Activated naive CD4-positive, alpha-beta T cell treated with anti-CD3 and anti-CD28 coated beads, Interleukin-2, amount 50 U/mL, for 16 hours (primary cell): ENCODE results near the gene DPEP1.
A peak's percentile ranks its signal among the peaks of the same experiment; 100 is the strongest.

ENCODE experiments used
- DNase-seq: peaks from one replicate; pipeline ENCODE4 v3.0.0-alpha.2; 2020

Gene DPEP1

DNA sequence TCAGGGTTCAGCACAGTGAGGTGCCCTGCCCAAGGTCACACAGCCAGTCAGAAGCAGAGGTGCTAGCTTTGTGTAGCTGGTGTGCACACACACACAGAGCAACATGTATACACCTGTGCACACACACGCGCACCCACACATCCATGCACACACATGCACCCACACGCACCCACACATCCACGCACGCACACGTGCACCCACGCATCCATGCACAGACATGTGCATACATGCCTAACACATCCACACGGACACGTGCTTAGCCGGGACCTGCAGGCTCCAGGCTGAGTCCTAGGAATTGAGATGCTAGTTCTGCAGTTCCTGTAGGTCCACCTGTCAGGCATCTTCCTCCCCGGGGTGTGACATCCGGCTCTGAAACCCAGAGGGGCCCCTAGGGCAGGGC is 13.0 kb upstream of the DPEP1 start:
- no peak for DNase-seq

DNA sequence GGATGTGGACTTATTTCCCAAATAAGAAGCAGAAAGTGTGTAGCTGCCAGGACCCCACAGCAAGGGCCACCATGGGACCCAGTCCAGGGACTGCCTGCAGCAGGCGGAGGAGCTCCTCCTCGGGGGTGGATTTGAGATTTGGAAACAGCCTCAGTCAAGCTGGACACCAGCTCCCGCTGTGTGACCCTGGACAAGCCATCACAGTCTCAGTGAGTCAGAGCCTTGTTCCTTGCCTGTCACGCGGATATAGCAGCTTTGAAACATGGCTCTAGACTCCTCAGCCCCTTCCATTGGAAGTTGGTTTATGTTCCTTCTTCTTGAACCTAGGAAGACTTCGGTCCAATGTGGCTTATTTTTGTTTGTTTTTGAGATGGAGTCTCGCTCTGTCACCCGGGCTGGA is 12.5 kb upstream of the DPEP1 start:
- DNase-seq: no peak

- DNase-seq: no peak
These were observed 11.6 kb upstream of the DPEP1 start for GRCh38 chr16:89601906-89602272.

- peak; percentile 72 for DNase-seq
These were observed 11.0 kb upstream of the DPEP1 start for GRCh38 chr16:89602273-89602951.

DNA sequence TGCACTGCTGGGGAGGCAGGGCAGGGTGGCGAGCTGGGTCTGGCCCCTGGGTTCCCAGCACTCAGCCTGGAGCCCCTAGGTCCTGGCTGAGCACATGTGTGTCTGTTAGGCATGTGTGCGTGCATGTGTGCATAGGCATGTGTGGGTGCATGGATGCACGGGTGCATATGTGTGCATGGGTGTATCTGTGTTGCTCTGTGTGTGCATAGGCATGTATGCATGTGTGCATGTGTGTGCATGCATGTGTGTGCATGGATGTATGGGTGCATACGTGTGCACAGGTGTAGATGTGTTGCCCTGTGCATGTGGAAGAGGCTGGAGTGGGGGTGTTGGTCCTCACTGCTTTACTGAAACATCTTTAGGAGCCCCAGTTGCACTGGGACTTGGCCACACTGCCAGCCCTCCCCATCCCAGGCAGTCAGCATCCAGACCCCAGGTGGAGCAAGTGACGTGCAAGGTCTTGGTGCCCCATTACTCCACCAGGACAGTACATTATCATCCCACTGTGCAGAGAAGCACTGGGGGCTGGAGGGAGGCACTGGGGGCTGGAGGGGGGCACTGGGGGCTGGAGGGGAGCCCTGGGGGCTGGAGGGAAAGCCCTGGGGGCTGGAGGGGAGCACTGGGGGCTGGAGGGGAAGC is 10.4 kb upstream of the DPEP1 start:
- DNase-seq: no peak

GRCh38 chr16:89604764-89605163 is 8.7 kb upstream of the DPEP1 start:
- no peak for DNase-seq

- no peak for DNase-seq
These were observed 8.1 kb upstream of the DPEP1 start for GRCh38 chr16:89605186-89605970.

DNA sequence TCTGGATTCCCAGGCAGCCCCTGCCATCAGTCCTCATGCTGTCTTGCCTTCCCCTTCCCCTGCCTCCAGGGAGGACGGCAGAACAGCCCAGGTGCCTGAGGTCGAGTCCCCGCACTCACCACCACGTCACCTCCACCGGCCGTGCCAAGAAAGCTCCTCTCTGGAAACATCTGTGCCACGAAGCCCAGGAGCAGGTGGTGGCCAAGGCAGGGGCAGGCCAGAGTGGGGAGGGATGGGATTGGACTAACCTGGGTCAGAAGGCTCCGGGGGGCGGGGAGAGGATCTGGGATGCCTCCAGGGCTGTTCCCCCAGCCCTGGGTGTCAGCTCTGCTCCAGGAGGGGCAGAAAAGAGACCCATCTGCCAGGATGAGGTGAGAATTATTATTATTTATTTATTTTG is 7.4 kb upstream of the DPEP1 start:
- no peak for DNase-seq

- DNase-seq: no peak
These were observed 6.0 kb upstream of the DPEP1 start for GRCh38 chr16:89607453-89607852.

DNA sequence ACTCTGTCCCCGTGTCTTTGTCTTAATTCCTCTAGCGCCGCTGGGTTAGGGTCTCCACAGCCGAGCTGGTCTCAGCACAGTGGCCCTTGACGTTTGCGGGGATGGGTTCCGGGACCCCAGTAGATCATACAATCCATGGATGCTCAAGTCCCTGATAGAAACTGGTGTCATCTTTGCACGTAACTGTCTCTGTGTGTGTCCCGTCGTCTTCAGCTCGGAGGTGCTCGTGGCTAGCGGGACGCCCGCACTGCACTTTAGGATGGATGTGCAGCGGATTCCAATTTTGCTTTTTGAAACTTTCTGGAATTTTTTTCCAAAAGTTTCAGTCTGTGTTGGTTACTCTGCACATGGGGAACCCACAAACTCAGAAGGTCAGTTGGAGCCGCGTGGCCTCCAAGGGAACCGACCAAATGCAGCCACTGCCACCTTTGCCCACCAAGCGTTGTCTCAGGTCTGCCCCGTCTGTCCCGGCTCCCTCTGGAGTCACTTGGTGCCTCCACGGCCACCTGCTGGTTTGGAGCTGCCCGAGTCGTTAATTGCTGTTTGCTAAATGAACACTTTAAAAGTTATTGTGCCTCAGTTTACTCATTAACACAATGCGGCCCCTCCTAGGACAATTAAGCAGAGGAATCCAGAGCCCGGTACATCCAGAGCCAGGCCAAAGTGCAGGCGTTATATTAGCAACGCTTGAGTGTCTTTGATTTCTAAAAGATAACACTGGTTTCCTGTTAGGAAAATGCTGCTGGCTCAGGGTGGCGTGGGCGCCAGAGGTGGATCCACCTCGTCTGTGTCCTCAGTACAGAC is 5.3 kb upstream of the DPEP1 start:
- no peak for DNase-seq

DNA sequence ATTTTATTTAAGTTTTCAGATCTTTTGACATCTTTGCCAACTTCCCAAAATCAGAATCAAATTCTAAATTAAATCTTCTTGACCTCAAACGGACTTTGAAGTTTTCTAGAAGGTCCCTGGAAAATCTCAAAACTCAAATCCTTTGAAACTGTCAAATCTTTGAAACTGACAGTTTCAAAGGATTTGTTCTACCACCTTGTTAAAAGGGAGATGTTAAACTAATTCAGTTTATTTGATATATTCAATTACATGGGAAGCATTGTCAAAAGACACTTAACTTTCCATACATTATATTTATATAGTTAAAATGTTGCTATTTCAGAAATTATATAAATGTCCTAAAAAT is 3.4 kb upstream of the DPEP1 start:
- no peak for DNase-seq

GRCh38 chr16:89612415-89613166 is 851 bp upstream of the DPEP1 start:
- no peak for DNase-seq

- DNase-seq: no peak
These were observed 565 bp downstream of the DPEP1 start for GRCh38 chr16:89613954-89614459.

- DNase-seq: no peak
These were observed 1.7 kb downstream of the DPEP1 start for GRCh38 chr16:89615176-89615575.

DNA sequence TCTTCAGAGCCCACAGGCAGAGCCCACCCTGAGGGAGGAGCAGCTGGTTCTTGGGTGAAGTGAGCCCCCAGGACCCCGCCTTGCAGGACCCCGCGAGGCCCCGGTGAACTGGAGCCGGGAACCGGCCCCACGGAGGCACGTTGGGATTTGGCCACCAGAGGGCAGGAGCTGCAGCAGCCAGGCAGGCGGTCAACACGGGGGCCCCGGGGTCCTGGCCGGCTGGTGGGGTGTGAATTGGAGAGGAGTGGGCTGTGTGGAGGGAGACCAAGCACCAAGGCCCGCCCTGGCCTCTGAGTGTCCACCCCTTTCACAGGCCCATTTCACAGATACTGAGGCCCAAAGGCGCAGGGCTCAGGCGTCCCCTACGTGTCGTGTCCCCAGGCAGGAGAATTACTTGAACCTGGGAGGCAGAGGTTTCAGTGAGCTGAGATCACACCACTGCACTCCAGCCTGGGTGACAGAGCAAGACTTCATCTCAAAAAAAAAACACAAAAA is 2.2 kb downstream of the DPEP1 start:
- peak; percentile 29 for DNase-seq

GRCh38 chr16:89616623-89617022 is 3.2 kb downstream of the DPEP1 start:
- DNase-seq: no peak

- DNase-seq: no peak
These were observed 3.6 kb downstream of the DPEP1 start for GRCh38 chr16:89617036-89617435.

GRCh38 chr16:89618109-89618998 is 4.9 kb downstream of the DPEP1 start:
- no peak for DNase-seq

- DNase-seq: no peak
These were observed 6.4 kb downstream of the DPEP1 start for GRCh38 chr16:89619840-89620239.

- no peak for DNase-seq
These were observed 7.0 kb downstream of the DPEP1 start for GRCh38 chr16:89620406-89620841.

DNA sequence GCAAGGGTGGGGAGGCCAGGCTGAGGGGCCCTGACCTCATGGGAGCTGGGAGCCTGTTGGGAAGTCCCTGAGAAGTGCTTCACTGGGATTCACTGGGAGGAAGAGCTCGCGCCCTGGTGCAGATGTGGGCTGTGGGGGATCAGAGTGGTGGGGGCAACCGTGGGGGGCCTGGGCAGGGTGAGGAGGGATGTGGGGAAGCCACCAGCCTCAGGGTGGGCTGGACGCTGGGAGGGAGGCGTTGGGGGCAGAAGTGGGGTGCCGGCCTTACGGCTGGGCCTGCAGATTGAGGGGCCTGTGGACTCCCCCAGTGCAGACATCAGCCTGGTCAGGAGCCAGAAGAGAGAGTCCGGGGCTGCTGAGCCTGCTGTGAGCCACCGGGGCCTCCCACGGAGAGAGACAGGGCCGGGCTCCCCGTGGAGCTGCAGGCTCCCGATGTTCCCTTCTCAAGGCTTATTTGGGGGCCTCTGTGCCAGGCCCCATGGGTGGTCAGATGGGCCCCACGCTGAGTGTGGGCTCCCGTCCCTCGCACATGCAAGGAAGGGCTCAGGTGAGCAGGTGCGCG is 7.8 kb downstream of the DPEP1 start:
- DNase-seq: no peak
